NCI-H774 (cell line): ENCODE results near the gene NCBP1.

Experiments used
- DNase-seq: peaks from one replicate; lab custom pipeline; 2025; lab: John Stamatoyannopoulos, UW

NCBP1 gene

GRCh38 chr9:97627624-97628023, 6.0 kb upstream of the NCBP1 start:
- no peak for DNase-seq

GRCh38 chr9:97628668-97629067, 5.0 kb upstream of the NCBP1 start:
- DNase-seq = no peak

DNA sequence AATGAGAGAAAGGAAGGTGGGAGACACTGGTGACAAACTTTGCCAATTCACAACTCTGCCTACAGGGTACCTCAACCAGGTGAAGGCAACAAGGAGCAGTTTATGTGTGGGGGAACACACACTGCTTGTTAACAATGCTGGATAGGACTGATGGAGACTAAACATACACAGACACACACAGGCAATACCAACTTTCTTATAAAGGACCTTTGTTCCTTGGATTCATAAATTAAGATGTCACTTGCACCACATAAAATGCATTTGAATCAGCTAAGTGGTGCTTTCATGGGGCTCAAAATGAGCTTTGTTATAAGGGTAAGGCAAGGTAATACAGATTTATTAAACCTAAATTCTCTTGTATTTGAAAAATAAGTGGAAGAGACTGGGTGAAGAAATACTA, 4.5 kb upstream of the NCBP1 start:
- no peak for DNase-seq

DNA sequence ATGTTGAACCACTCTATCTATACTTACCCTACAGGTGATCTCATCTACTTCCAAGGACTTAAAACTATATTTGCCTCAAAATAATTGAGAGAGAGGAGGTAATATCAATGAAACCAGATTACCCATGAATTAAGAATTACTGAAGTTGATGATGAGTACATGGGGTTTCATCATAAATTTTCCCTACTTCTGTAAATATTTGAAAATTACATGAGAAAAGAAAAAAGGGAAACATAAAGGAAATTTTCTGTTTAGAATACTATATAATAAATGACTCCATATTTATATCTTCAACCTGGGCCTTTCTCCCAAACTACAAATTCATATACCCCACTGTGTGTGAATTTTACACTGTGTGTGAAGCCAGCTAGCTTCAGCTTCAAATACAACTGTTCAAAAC, 3.0 kb upstream of the NCBP1 start:
- DNase-seq = no peak

- DNase-seq = no peak
These were observed 1.2 kb upstream of the NCBP1 start for GRCh38 chr9:97632248-97632984.

GRCh38 chr9:97633859-97634490, 354 bp downstream of the NCBP1 start:
- no peak for DNase-seq

DNA sequence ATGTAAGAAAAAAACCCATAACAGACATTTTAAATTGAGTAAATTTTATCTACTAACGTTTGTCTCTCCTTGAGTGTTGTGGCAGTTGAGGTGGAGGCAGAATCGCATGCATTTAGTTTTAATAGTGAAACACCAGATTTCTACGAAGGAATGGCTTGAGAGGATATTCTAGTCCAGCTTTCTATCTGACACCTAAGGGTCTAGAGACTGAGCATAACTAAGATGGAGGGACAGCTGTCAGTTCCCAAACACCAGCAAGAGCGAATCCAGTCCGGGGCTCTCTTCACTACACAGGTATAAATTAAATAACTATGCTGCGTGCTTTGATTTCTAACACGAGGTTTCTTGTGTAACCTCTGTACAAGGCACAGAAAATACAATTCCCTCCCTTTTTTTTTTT, 1.4 kb downstream of the NCBP1 start:
- no peak for DNase-seq

DNA sequence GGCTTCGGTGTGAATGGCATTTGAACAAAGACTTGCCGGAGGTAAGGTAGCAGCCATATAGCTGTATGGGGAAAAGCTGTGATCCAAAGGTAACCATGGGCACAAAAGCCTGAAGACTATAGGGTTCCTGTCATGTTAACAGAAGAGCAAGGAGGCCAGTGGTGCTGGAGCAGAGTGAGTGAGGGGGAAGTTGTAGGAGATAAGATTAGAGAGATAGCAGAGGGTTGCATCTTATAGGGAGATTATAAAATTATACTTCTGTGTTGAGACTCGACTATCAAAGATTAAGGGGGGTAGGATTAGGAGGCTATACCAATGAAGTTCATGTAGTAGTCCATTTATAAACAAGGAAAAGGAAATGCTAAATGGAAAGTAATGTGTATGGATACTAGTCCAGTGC, 3.3 kb downstream of the NCBP1 start:
- no peak for DNase-seq

- no peak for DNase-seq
These were observed 5.0 kb downstream of the NCBP1 start for GRCh38 chr9:97638666-97639065.

GRCh38 chr9:97640325-97640724, 6.7 kb downstream of the NCBP1 start:
- peak; percentile 14 for DNase-seq

DNA sequence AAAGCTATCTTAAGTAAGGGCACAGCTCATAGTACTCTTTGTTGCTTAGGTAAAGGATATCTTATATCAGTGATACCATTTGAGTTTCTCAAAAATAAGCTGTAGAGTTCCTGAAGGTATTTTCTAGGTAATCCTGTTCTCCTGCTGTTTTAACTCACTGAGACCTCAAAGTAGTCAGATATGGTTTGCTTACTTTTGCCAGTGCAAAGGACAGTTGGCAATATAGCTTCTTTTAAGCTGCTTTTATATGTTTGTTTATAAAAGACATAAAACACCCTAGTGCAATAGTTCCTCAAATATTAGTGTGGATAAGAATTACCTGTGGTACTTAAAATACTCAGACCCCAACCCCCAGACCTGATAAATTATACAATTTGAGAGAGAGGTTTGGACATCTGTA, 12.1 kb downstream of the NCBP1 start:
- DNase-seq = no peak

GRCh38 chr9:97647996-97648395, 14.4 kb downstream of the NCBP1 start:
- DNase-seq = no peak

DNA sequence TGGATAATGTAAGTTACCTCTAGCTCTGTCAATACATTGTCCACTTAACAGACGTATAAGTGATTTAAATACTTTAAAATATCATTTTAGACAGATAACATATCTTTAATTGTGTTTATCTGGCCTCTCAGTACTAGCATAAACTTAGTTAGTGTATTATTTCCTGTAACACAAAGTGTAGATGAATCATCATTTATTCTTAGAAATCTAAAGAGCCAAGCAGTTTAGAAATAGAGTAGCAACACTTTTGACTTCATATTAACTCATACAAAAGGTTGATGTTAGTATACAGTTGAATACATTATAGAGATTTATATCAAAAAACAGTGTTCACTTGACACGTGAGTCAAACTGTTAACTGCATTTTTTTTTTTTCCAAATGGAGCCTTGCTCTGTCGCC, 18.0 kb downstream of the NCBP1 start:
- no peak for DNase-seq

GRCh38 chr9:97658707-97659106, 25.1 kb downstream of the NCBP1 start:
- DNase-seq = no peak

DNA sequence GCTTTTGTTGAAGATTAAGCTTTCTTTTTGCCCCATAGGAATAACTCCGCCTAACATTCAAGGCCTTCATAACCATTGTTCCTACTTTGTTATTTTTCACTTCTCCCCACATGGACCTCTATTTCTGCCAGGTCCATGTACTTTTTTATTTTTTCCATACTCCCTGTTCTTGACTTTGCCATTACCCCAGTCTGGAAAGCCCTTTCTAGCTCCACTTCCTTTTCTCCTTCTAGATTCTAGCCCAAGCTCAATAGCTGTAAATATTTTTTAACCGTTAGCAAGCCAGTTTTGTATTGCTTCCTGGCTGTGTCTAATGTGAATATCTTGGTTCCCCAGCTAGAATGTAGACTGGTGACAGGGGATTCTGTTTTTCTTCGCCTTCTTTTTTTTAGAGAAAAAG, 26.1 kb downstream of the NCBP1 start:
- DNase-seq = no peak

- no peak for DNase-seq
These were observed 26.7 kb downstream of the NCBP1 start for GRCh38 chr9:97660340-97660739.

- DNase-seq = no peak
These were observed 27.2 kb downstream of the NCBP1 start for GRCh38 chr9:97660847-97661246.

GRCh38 chr9:97665742-97666141, 32.1 kb downstream of the NCBP1 start:
- no peak for DNase-seq

GRCh38 chr9:97666907-97667686, 33.5 kb downstream of the NCBP1 start:
- DNase-seq = no peak

DNA sequence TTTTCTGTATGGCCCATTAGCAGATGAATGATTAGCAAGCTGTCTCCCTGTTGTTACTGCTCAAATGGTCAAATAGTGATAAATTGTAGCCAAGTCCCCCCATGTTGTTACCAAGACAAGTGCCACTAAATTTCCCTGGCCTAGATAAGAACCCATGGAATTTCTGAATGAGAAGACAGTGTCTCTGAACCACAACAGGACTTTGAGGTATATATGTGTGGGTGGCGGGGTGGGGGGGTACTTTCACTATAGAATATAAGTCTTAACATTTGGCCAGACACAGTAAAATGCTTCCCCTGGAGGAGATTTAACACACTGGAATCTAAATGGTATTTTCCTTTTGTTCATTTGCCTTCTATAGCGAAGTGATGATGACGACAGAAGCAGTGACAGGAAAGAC, 34.9 kb downstream of the NCBP1 start:
- DNase-seq = no peak

- no peak for DNase-seq
These were observed 37.0 kb downstream of the NCBP1 start for GRCh38 chr9:97670586-97670985.

GRCh38 chr9:97672403-97672802, 38.8 kb downstream of the NCBP1 start:
- DNase-seq = no peak

DNA sequence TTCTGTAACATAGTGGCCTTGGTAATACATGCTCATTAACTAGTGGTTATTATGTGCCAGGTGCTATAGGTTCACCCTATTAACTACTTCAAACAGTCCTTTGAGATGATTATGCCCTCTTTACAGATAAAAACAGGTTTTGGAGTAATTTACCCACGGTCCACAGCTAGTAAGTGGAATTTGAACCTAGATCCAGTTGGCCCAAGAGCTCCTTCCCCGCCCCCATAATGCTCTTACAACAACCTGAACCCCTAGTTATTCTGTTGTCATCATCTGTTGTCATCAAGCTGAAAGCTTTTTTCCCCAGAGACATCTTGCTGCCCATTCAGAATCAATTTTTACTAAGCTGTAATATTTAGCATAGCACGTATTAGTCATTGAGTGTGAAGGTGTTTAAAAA, 40.3 kb downstream of the NCBP1 start:
- DNase-seq = no peak
